ENCODE measurements around the gene PDZRN4.

The PDZRN4 gene

DNA sequence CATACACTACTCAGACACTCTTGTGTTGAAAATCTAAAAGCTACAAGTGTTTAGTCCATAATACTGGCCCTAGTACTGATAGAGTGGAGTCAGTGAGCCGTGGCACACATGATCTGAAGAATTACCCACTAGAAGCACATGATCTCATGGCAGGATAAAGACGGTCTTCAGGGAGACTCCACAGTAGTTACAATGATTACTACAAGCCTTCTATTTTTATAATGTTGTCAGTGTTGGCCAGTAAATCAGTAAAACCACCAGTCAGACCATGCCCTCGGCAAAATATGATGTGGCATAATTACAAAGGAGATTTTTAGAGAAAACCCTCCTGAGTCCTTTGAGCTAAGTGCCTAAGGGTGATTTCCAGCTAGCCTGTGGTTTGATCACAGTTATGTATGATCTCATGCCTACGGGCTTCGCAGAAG lies 114.9 kb downstream of the PDZRN4 start:
- Histone ChIP-seq H3K36me3 (ENCODE audit: low read length) (no peaks in the 10 kb centered on the region), H2AFZ (ENCODE audit: low read depth, low read length, severe bottlenecking) (no peak overlapping the region), H3K27ac (ENCODE audit: low read depth, low read length) (no peak overlapping the region), H3K79me2 (ENCODE audit: insufficient read depth, low read length) (no peaks in the 10 kb centered on the region), H3K4me2 (ENCODE audit: low read depth, low read length, poor library complexity, severe bottlenecking) (no peak overlapping the region), H4K20me1 (ENCODE audit: low read depth, low read length) (no peaks in the 10 kb centered on the region), H3K9me2 (replicated peaks; ENCODE audit: insufficient read depth, low read length) (no peaks in the 10 kb centered on the region), H3K9me3 (ENCODE audit: insufficient read depth, low read length) (no peaks in the 10 kb centered on the region), H3K27me3 (ENCODE audit: low read length) (no peaks in the 10 kb centered on the region), H3K4me3 (ENCODE audit: insufficient read depth, low read length, poor library complexity, severe bottlenecking) (no peak overlapping the region), H3F3A (ENCODE audit: insufficient read depth) (no peaks in the 10 kb centered on the region), H3K9ac (ENCODE audit: low read length) (no peak overlapping the region)
- no peak for TF ChIP-seq EZH2phosphoT487 (conservative IDR thresholded peaks at IDR 0.05; ENCODE audit: low read length)
- TF ChIP-seq, protein P1, sequence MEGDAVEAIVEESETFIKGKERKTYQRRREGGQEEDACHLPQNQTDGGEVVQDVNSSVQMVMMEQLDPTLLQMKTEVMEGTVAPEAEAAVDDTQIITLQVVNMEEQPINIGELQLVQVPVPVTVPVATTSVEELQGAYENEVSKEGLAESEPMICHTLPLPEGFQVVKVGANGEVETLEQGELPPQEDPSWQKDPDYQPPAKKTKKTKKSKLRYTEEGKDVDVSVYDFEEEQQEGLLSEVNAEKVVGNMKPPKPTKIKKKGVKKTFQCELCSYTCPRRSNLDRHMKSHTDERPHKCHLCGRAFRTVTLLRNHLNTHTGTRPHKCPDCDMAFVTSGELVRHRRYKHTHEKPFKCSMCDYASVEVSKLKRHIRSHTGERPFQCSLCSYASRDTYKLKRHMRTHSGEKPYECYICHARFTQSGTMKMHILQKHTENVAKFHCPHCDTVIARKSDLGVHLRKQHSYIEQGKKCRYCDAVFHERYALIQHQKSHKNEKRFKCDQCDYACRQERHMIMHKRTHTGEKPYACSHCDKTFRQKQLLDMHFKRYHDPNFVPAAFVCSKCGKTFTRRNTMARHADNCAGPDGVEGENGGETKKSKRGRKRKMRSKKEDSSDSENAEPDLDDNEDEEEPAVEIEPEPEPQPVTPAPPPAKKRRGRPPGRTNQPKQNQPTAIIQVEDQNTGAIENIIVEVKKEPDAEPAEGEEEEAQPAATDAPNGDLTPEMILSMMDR (IDR thresholded peaks at IDR 0.05; ENCODE audit: insufficient read depth, low read length, poor library complexity, severe bottlenecking) = no peak

- Histone ChIP-seq H3K9me2 (replicated peaks; ENCODE audit: insufficient read depth, low read length) (no peaks in the 10 kb centered on the region), H3K4me3 (ENCODE audit: insufficient read depth, low read length, poor library complexity, severe bottlenecking) (no peak overlapping the region), H3K79me2 (ENCODE audit: insufficient read depth, low read length) (no peaks in the 10 kb centered on the region), H3K9me3 (ENCODE audit: insufficient read depth, low read length) (no peaks in the 10 kb centered on the region), H3K4me2 (ENCODE audit: low read depth, low read length, poor library complexity, severe bottlenecking) (no peak overlapping the region), H2AFZ (ENCODE audit: low read depth, low read length, severe bottlenecking) (no peak overlapping the region), H3K27ac (ENCODE audit: low read depth, low read length) (no peak overlapping the region), H3K36me3 (ENCODE audit: low read length) (no peaks in the 10 kb centered on the region), H4K20me1 (ENCODE audit: low read depth, low read length) (no peaks in the 10 kb centered on the region), H3K27me3 (ENCODE audit: low read length) (no peaks in the 10 kb centered on the region), H3K9ac (ENCODE audit: low read length) (no peak overlapping the region), H3F3A (ENCODE audit: insufficient read depth) (no peaks in the 10 kb centered on the region)
- TF ChIP-seq, protein P1 (IDR thresholded peaks at IDR 0.05; ENCODE audit: insufficient read depth, low read length, poor library complexity, severe bottlenecking) = no peak
- TF ChIP-seq EZH2phosphoT487 (conservative IDR thresholded peaks at IDR 0.05; ENCODE audit: low read length) = no peak
Measured at GRCh38 chr12:41304526-41304925, 116.4 kb downstream of the PDZRN4 start.

GRCh38 chr12:41310367-41310766 lies 122.2 kb downstream of the PDZRN4 start:
- H3K9me2 ChIP-seq (replicated peaks; ENCODE audit: insufficient read depth, low read length) = no peaks in the 10 kb centered on the region

More at GRCh38 chr12:41310367-41310766, 122.2 kb downstream of the PDZRN4 start:
- Histone ChIP-seq H2AFZ (ENCODE audit: low read depth, low read length, severe bottlenecking) (no peak overlapping the region), H3K9me3 (ENCODE audit: insufficient read depth, low read length) (no peaks in the 10 kb centered on the region), H3K4me2 (ENCODE audit: low read depth, low read length, poor library complexity, severe bottlenecking) (no peak overlapping the region), H3K9ac (ENCODE audit: low read length) (no peak overlapping the region), H3K27ac (ENCODE audit: low read depth, low read length) (no peak overlapping the region), H3K27me3 (ENCODE audit: low read length) (no peaks in the 10 kb centered on the region), H3K36me3 (ENCODE audit: low read length) (no peaks in the 10 kb centered on the region), H3K79me2 (ENCODE audit: insufficient read depth, low read length) (no peaks in the 10 kb centered on the region), H3F3A (ENCODE audit: insufficient read depth) (no peaks in the 10 kb centered on the region), H4K20me1 (ENCODE audit: low read depth, low read length) (no peaks in the 10 kb centered on the region), H3K4me3 (ENCODE audit: insufficient read depth, low read length, poor library complexity, severe bottlenecking) (no peak overlapping the region)
- TF ChIP-seq EZH2phosphoT487 (conservative IDR thresholded peaks at IDR 0.05; ENCODE audit: low read length) = no peak
- TF ChIP-seq, protein P1 (IDR thresholded peaks at IDR 0.05; ENCODE audit: insufficient read depth, low read length, poor library complexity, severe bottlenecking) = no peak
